IPS-18c (cell line): Measurements from ENCODE around the gene WDFY4.

ENCODE experiments used
- H3K4me3 ChIP-seq: 2 replicates; pipeline ENCODE4 v1.7.0; 2013; ENCODE audit warnings: low read depth, mild to moderate bottlenecking, low read length, moderate library complexity; ENCODE audit not compliant: insufficient read depth
- H3K9me3 ChIP-seq: one replicate; pipeline ENCODE4 v1.6.1; 2013; ENCODE audit warnings: mild to moderate bottlenecking, low read length, moderate library complexity; ENCODE audit not compliant: control insufficient read depth, insufficient read depth

WDFY4 gene

GRCh38 chr10:48805411-48805810 is 120.7 kb downstream of the WDFY4 start:
- Histone ChIP-seq H3K4me3 (no peak overlapping the region), H3K9me3 (no peaks in the 10 kb centered on the region)

GRCh38 chr10:48805848-48806247 is 121.2 kb downstream of the WDFY4 start:
- no peaks in the 10 kb centered on the region for H3K9me3 ChIP-seq
- no peak overlapping the region for H3K4me3 ChIP-seq

- Histone ChIP-seq H3K9me3 (no peaks in the 10 kb centered on the region), H3K4me3 (no peak overlapping the region)
Observed at GRCh38 chr10:48806342-48806741, 121.7 kb downstream of the WDFY4 start.

- Histone ChIP-seq H3K4me3 (no peak overlapping the region), H3K9me3 (no peaks in the 10 kb centered on the region)
Observed at GRCh38 chr10:48807791-48808470, 123.3 kb downstream of the WDFY4 start.

GRCh38 chr10:48809261-48809660 is 124.6 kb downstream of the WDFY4 start:
- Histone ChIP-seq H3K9me3 (no peaks in the 10 kb centered on the region), H3K4me3 (no peak overlapping the region)

- H3K9me3 ChIP-seq, result no peaks in the 10 kb centered on the region
- no peak overlapping the region for H3K4me3 ChIP-seq
Observed at GRCh38 chr10:48811461-48811860, 126.8 kb downstream of the WDFY4 start.

GRCh38 chr10:48811917-48812316 is 127.2 kb downstream of the WDFY4 start:
- no peak overlapping the region for H3K4me3 ChIP-seq
- no peaks in the 10 kb centered on the region for H3K9me3 ChIP-seq

GRCh38 chr10:48813291-48813690 is 128.6 kb downstream of the WDFY4 start:
- no peaks in the 10 kb centered on the region for H3K9me3 ChIP-seq
- H3K4me3 ChIP-seq, result no peak overlapping the region

- H3K9me3 ChIP-seq, result no peaks in the 10 kb centered on the region
- no peak overlapping the region for H3K4me3 ChIP-seq
Observed at GRCh38 chr10:48813825-48814224, 129.2 kb downstream of the WDFY4 start.

GRCh38 chr10:48814933-48815332 is 130.3 kb downstream of the WDFY4 start:
- no peak overlapping the region for H3K4me3 ChIP-seq

GRCh38 chr10:48817141-48817540 is 132.5 kb downstream of the WDFY4 start:
- Histone ChIP-seq H3K4me3 (no peak overlapping the region), H3K9me3 (no peaks in the 10 kb centered on the region)

More at GRCh38 chr10:48814933-48815332, 130.3 kb downstream of the WDFY4 start:
- no peaks in the 10 kb centered on the region for H3K9me3 ChIP-seq

- H3K9me3 ChIP-seq, result no peaks in the 10 kb centered on the region
- no peak overlapping the region for H3K4me3 ChIP-seq
Observed at GRCh38 chr10:48818081-48818480, 133.4 kb downstream of the WDFY4 start.

GRCh38 chr10:48818861-48819520 is 134.3 kb downstream of the WDFY4 start:
- no peak overlapping the region for H3K4me3 ChIP-seq
- no peaks in the 10 kb centered on the region for H3K9me3 ChIP-seq

- Histone ChIP-seq H3K4me3 (no peak overlapping the region), H3K9me3 (no peaks in the 10 kb centered on the region)
Observed at GRCh38 chr10:48819783-48820182, 135.1 kb downstream of the WDFY4 start.

- Histone ChIP-seq H3K9me3 (no peaks in the 10 kb centered on the region), H3K4me3 (no peak overlapping the region)
Observed at GRCh38 chr10:48820231-48820630, 135.6 kb downstream of the WDFY4 start.

GRCh38 chr10:48820699-48821098 is 136.0 kb downstream of the WDFY4 start:
- Histone ChIP-seq H3K9me3 (no peaks in the 10 kb centered on the region), H3K4me3 (no peak overlapping the region)

- Histone ChIP-seq H3K9me3 (no peaks in the 10 kb centered on the region), H3K4me3 (no peak overlapping the region)
Observed at GRCh38 chr10:48821111-48821510, 136.4 kb downstream of the WDFY4 start.

- H3K4me3 ChIP-seq, result no peak overlapping the region
- no peaks in the 10 kb centered on the region for H3K9me3 ChIP-seq
Observed at GRCh38 chr10:48821692-48822091, 137.0 kb downstream of the WDFY4 start.

GRCh38 chr10:48833674-48834073 is 149.0 kb downstream of the WDFY4 start:
- no peak overlapping the region for H3K4me3 ChIP-seq
- peaks cover 2% of the 10 kb centered on the region for H3K9me3 ChIP-seq
